ENCODE measurements around the gene FBXW11. TPM values are rescaled to one million over a fixed set of nuclear protein-coding genes. Genes with fewer than 3 reads are reported as not detected.

Gene FBXW11
- total RNA-seq, 3 donors from 2014 or later, result 60.3 to 81.5 (median 64.0) TPM

- Histone ChIP-seq H3K27ac (no peak overlapping the region), H3K27me3 (no peaks in the 10 kb centered on the region), H3K4me3 (no peak overlapping the region), H3K9me3 (no peaks in the 10 kb centered on the region), H3K4me1 (no peaks in the 10 kb centered on the region), H3K36me3 (no peaks in the 10 kb centered on the region)
- no peak for DNase-seq (ENCODE audit: low spot score in 2 of 2)
- intact Hi-C loops (cut with DNase I; ENCODE audit: low total_unique reads), result no loop called here
- TF ChIP-seq POLR2A (IDR thresholded peaks at IDR 0.05), result no peak
- no peak for TF ChIP-seq CTCF (IDR thresholded peaks at IDR 0.05)
- no peak for TF ChIP-seq POLR2AphosphoS5 (IDR thresholded peaks at IDR 0.05)
These were observed 35.6 kb downstream of the FBXW11 start for GRCh38 chr5:171970826-171971225.

- Histone ChIP-seq H3K9me3 (no peaks in the 10 kb centered on the region), H3K4me1 (no peaks in the 10 kb centered on the region), H3K36me3 (no peaks in the 10 kb centered on the region), H3K27me3 (no peaks in the 10 kb centered on the region), H3K27ac (no peak overlapping the region), H3K4me3 (no peak overlapping the region)
- intact Hi-C loops (cut with DNase I; ENCODE audit: low total_unique reads), result loop anchor here (5.0 kb wide), 1 partner anchor 383 kb away; no protein-coding TSS in a partner anchor
- no peak for DNase-seq (ENCODE audit: low spot score in 2 of 2)
- TF ChIP-seq CTCF (IDR thresholded peaks at IDR 0.05) (no peak), POLR2A (IDR thresholded peaks at IDR 0.05) (no peak), POLR2AphosphoS5 (IDR thresholded peaks at IDR 0.05) (no peak)
These were observed 37.1 kb downstream of the FBXW11 start for GRCh38 chr5:171969288-171969880.

- Histone ChIP-seq H3K4me1 (no peaks in the 10 kb centered on the region), H3K27me3 (no peaks in the 10 kb centered on the region), H3K9me3 (no peaks in the 10 kb centered on the region), H3K4me3 (no peak overlapping the region), H3K36me3 (no peaks in the 10 kb centered on the region), H3K27ac (no peak overlapping the region)
- TF ChIP-seq CTCF (IDR thresholded peaks at IDR 0.05) (no peak), POLR2A (IDR thresholded peaks at IDR 0.05) (no peak), POLR2AphosphoS5 (IDR thresholded peaks at IDR 0.05) (no peak)
- intact Hi-C loops (cut with DNase I; ENCODE audit: low total_unique reads), result loop anchor here (5.0 kb wide), 1 partner anchor 384 kb away; no protein-coding TSS in a partner anchor
- no peak for DNase-seq (ENCODE audit: low spot score in 2 of 2)
These were observed 37.9 kb downstream of the FBXW11 start for GRCh38 chr5:171968531-171968930.

GRCh38 chr5:171966964-171967363 is 39.5 kb downstream of the FBXW11 start:
- no peak overlapping the region for H3K27ac ChIP-seq
- H3K27me3 ChIP-seq, result no peaks in the 10 kb centered on the region
- no peaks in the 10 kb centered on the region for H3K36me3 ChIP-seq
- intact Hi-C loops (cut with DNase I; ENCODE audit: low total_unique reads), result loop anchor here (5.0 kb wide), 1 partner anchor 385 kb away; no protein-coding TSS in a partner anchor
- TF ChIP-seq POLR2AphosphoS5 (IDR thresholded peaks at IDR 0.05) (no peak), POLR2A (IDR thresholded peaks at IDR 0.05) (no peak), CTCF (IDR thresholded peaks at IDR 0.05) (no peak)
- no peaks in the 10 kb centered on the region for H3K4me1 ChIP-seq
- H3K4me3 ChIP-seq, result no peak overlapping the region
- no peak for DNase-seq (ENCODE audit: low spot score in 2 of 2)
- H3K9me3 ChIP-seq, result no peaks in the 10 kb centered on the region

- H3K4me1 ChIP-seq, result no peaks in the 10 kb centered on the region
- no peaks in the 10 kb centered on the region for H3K27me3 ChIP-seq
- intact Hi-C loops (cut with DNase I; ENCODE audit: low total_unique reads), result loop anchor here (5.0 kb wide), 1 partner anchor 386 kb away; no protein-coding TSS in a partner anchor
- H3K36me3 ChIP-seq, result no peaks in the 10 kb centered on the region
- H3K9me3 ChIP-seq, result no peaks in the 10 kb centered on the region
- TF ChIP-seq POLR2A (IDR thresholded peaks at IDR 0.05) (no peak), POLR2AphosphoS5 (IDR thresholded peaks at IDR 0.05) (no peak), CTCF (IDR thresholded peaks at IDR 0.05) (no peak)
- H3K4me3 ChIP-seq, result no peak overlapping the region
- no peak overlapping the region for H3K27ac ChIP-seq
- no peak for DNase-seq (ENCODE audit: low spot score in 2 of 2)
These were observed 40.2 kb downstream of the FBXW11 start for GRCh38 chr5:171966270-171966669.
